ENCODE data around the gene PRKAA1.

- TF ChIP-seq, protein P1, sequence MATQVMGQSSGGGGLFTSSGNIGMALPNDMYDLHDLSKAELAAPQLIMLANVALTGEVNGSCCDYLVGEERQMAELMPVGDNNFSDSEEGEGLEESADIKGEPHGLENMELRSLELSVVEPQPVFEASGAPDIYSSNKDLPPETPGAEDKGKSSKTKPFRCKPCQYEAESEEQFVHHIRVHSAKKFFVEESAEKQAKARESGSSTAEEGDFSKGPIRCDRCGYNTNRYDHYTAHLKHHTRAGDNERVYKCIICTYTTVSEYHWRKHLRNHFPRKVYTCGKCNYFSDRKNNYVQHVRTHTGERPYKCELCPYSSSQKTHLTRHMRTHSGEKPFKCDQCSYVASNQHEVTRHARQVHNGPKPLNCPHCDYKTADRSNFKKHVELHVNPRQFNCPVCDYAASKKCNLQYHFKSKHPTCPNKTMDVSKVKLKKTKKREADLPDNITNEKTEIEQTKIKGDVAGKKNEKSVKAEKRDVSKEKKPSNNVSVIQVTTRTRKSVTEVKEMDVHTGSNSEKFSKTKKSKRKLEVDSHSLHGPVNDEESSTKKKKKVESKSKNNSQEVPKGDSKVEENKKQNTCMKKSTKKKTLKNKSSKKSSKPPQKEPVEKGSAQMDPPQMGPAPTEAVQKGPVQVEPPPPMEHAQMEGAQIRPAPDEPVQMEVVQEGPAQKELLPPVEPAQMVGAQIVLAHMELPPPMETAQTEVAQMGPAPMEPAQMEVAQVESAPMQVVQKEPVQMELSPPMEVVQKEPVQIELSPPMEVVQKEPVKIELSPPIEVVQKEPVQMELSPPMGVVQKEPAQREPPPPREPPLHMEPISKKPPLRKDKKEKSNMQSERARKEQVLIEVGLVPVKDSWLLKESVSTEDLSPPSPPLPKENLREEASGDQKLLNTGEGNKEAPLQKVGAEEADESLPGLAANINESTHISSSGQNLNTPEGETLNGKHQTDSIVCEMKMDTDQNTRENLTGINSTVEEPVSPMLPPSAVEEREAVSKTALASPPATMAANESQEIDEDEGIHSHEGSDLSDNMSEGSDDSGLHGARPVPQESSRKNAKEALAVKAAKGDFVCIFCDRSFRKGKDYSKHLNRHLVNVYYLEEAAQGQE (IDR thresholded peaks at IDR 0.05; ENCODE audit: low read depth, low read length) = no peak
- TF ChIP-seq POLR2AphosphoS5 (IDR thresholded peaks at IDR 0.05; ENCODE audit: low read depth, low read length) (no peak), NRF1 (IDR thresholded peaks at IDR 0.05; ENCODE audit: low read depth, low read length) (no peak), CTCF (IDR thresholded peaks at IDR 0.05) (no peak), TCF12 (IDR thresholded peaks at IDR 0.05) (no peak), TAF1 (IDR thresholded peaks at IDR 0.05; ENCODE audit: borderline replicate concordance, low read depth, low read length) (no peak), RAD21 (IDR thresholded peaks at IDR 0.05; ENCODE audit: low read length) (no peak), GABPA (IDR thresholded peaks at IDR 0.05; ENCODE audit: low read depth) (no peak), SIN3A (IDR thresholded peaks at IDR 0.05; ENCODE audit: borderline replicate concordance, low read depth, low read length) (no peak), CHD2 (IDR thresholded peaks at IDR 0.05; ENCODE audit: low read length, partially characterized antibody) (no peak), FOXM1 (IDR thresholded peaks at IDR 0.05; ENCODE audit: low read depth) (no peak)
- TF ChIP-seq, protein P2, sequence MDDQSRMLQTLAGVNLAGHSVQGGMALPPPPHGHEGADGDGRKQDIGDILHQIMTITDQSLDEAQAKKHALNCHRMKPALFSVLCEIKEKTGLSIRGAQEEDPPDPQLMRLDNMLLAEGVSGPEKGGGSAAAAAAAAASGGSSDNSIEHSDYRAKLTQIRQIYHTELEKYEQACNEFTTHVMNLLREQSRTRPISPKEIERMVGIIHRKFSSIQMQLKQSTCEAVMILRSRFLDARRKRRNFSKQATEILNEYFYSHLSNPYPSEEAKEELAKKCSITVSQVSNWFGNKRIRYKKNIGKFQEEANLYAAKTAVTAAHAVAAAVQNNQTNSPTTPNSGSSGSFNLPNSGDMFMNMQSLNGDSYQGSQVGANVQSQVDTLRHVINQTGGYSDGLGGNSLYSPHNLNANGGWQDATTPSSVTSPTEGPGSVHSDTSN (IDR thresholded peaks at IDR 0.05) = no peak
- TF ChIP-seq, protein P3, sequence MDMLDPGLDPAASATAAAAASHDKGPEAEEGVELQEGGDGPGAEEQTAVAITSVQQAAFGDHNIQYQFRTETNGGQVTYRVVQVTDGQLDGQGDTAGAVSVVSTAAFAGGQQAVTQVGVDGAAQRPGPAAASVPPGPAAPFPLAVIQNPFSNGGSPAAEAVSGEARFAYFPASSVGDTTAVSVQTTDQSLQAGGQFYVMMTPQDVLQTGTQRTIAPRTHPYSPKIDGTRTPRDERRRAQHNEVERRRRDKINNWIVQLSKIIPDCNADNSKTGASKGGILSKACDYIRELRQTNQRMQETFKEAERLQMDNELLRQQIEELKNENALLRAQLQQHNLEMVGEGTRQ (IDR thresholded peaks at IDR 0.05; ENCODE audit: borderline replicate concordance, low read depth, low read length) = no peak
- TF ChIP-seq, protein P4, sequence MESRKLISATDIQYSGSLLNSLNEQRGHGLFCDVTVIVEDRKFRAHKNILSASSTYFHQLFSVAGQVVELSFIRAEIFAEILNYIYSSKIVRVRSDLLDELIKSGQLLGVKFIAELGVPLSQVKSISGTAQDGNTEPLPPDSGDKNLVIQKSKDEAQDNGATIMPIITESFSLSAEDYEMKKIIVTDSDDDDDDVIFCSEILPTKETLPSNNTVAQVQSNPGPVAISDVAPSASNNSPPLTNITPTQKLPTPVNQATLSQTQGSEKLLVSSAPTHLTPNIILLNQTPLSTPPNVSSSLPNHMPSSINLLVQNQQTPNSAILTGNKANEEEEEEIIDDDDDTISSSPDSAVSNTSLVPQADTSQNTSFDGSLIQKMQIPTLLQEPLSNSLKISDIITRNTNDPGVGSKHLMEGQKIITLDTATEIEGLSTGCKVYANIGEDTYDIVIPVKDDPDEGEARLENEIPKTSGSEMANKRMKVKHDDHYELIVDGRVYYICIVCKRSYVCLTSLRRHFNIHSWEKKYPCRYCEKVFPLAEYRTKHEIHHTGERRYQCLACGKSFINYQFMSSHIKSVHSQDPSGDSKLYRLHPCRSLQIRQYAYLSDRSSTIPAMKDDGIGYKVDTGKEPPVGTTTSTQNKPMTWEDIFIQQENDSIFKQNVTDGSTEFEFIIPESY (IDR thresholded peaks at IDR 0.05; ENCODE audit: borderline replicate concordance, low read depth) = no peak
Observed at GRCh38 chr5:40834391-40834848, 36.2 kb upstream of the PRKAA1 start.
